ENCODE results near the gene HES2. TPM values are rescaled to one million over a fixed set of nuclear protein-coding genes. Genes with fewer than 3 reads are reported as not detected.

HES2 gene
- 0.26 and 0.59 TPM in 2 replicates for total RNA-seq

GRCh38 chr1:6419804-6420453 is at the start of gene HES2:
Gene HES2, minus strand, starts transcription at chr1:6419919. Its CDS starts 99 bp downstream, at chr1:6419820.

GRCh38 chr1:6466023-6466422 is 46.3 kb upstream of the HES2 start, which contains the start of gene TNFRSF25:
Gene TNFRSF25, minus strand, starts transcription at chr1:6466173. Its CDS starts 66 bp downstream, at chr1:6466107.

GRCh38 chr1:6424619-6425593 is 5.2 kb upstream of the HES2 start, which contains the start of gene ESPN:
Gene ESPN, plus strand, starts transcription at chr1:6424776. Its CDS starts 180 bp downstream, at chr1:6424956.

GRCh38 chr1:6393400-6394187 is 26.1 kb downstream of the HES2 start, which contains the start of gene ACOT7:
Gene ACOT7, minus strand, starts transcription at chr1:6393767. Its CDS starts 368 bp downstream, at chr1:6393399.

Other genes with a start within 250 kb of the HES2 start
- 0.13 TPM in 2 replicates for gene CHD5, start 239.6 kb downstream of the HES2 start, total RNA-seq
- 103 and 121 TPM in 2 replicates for gene RPL22, start 220.3 kb downstream of the HES2 start, total RNA-seq
- gene RNF207, start 213.8 kb downstream of the HES2 start, total RNA-seq = 11.1 and 20.8 TPM in 2 replicates
- gene ICMT, start 184.0 kb downstream of the HES2 start, total RNA-seq = 121 and 136 TPM in 2 replicates
- not detected in 2 replicates for gene HES3, start 175.7 kb downstream of the HES2 start, total RNA-seq
- 11.3 and 11.5 TPM in 2 replicates for gene GPR153, start 158.8 kb downstream of the HES2 start, total RNA-seq
- gene ACOT7, start 26.2 kb downstream of the HES2 start, total RNA-seq = 31.7 and 92.7 TPM in 2 replicates
- gene ESPN, start 4.9 kb upstream of the HES2 start, total RNA-seq = 0.07 TPM in 1 of 2 replicates, not detected in the other
- 5.0 and 14.5 TPM in 2 replicates for gene TNFRSF25, start 46.3 kb upstream of the HES2 start, total RNA-seq
- gene PLEKHG5, start 71.7 kb upstream of the HES2 start, total RNA-seq = 12.5 and 37.3 TPM in 2 replicates
- 21.6 and 24.3 TPM in 2 replicates for gene NOL9, start 134.6 kb upstream of the HES2 start, total RNA-seq
- gene TAS1R1, start 135.4 kb upstream of the HES2 start, total RNA-seq = 0.20 and 0.46 TPM in 2 replicates
- gene ZBTB48, start 160.1 kb upstream of the HES2 start, total RNA-seq = 13.0 and 18.2 TPM in 2 replicates
- gene KLHL21, start 182.9 kb upstream of the HES2 start, total RNA-seq = 44.4 and 67.9 TPM in 2 replicates
- 17.3 and 19.7 TPM in 2 replicates for gene PHF13, start 193.8 kb upstream of the HES2 start, total RNA-seq
- 22.1 and 24.6 TPM in 2 replicates for gene THAP3, start 204.9 kb upstream of the HES2 start, total RNA-seq

Data from smooth muscle cell of the pulmonary artery (primary cell).